ENCODE measurements around the gene CLEC16A. TPM values are rescaled to one million over a fixed set of nuclear protein-coding genes. Genes with fewer than 3 reads are reported as not detected.

CLEC16A gene
- total and polyA plus RNA-seq, 9 of the 15 experiments (the other 6 are each of a cell fraction or from before 2014, with no cell fraction given) = 1.00 to 22.3 (median 10.0) TPM

- peak; percentile 13; the same call in 1 of the 2 replicates for TF ChIP-seq REST (IDR thresholded peaks at IDR 0.05; ENCODE audit: borderline replicate concordance)
- no peak for TF ChIP-seq REST (CRISPR knock-in tag; IDR thresholded peaks at IDR 0.05; ENCODE audit: low read depth)
- 0 out of 4 replicates have a peak, but pooled peaks of 1 of the 2 experiments have one; percentile 57 for TF ChIP-seq NONO (IDR thresholded peaks at IDR 0.05; ENCODE audit: low read depth in 2 of 2, low read length in 1 of 2)
- TF ChIP-seq HDAC1 (IDR thresholded peaks at IDR 0.05) = peak in 1 of 2 experiments; percentile 71; a peak in 2 of 4 replicates
- TF ChIP-seq FOXK1 (CRISPR knock-in tag; IDR thresholded peaks at IDR 0.05; ENCODE audit: borderline replicate concordance) = no peak
- TF ChIP-seq DPF2 (IDR thresholded peaks at IDR 0.05) = peak; percentile 28; the same call in 1 of the 2 replicates
- TF ChIP-seq CBFA2T2 (conservative IDR thresholded peaks at IDR 0.05) = peak; percentile 21; the same call in 1 of the 2 replicates
- TF ChIP-seq HLTF (IDR thresholded peaks at IDR 0.05) = peak; percentile 100
- TF ChIP-seq ZNF143 (CRISPR knock-in tag; IDR thresholded peaks at IDR 0.05) = no peak
- no peak for TF ChIP-seq EGR1 (conservative IDR thresholded peaks at IDR 0.05)
- no peak for TF ChIP-seq ESRRB (CRISPR knock-in tag; IDR thresholded peaks at IDR 0.05; ENCODE audit: borderline replicate concordance)
- no peak for TF ChIP-seq SP2 (IDR thresholded peaks at IDR 0.05; ENCODE audit: extremely low read depth, low read depth, low read length, poor library complexity, severe bottlenecking)
- TF ChIP-seq, protein P1, sequence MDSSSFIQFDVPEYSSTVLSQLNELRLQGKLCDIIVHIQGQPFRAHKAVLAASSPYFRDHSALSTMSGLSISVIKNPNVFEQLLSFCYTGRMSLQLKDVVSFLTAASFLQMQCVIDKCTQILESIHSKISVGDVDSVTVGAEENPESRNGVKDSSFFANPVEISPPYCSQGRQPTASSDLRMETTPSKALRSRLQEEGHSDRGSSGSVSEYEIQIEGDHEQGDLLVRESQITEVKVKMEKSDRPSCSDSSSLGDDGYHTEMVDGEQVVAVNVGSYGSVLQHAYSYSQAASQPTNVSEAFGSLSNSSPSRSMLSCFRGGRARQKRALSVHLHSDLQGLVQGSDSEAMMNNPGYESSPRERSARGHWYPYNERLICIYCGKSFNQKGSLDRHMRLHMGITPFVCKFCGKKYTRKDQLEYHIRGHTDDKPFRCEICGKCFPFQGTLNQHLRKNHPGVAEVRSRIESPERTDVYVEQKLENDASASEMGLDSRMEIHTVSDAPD (CRISPR knock-in tag; IDR thresholded peaks at IDR 0.05) = no peak
- TF ChIP-seq KDM1A (IDR thresholded peaks at IDR 0.05) = peak in 1 of 2 experiments; percentile 89; a peak in 3 of 4 replicates
- TF ChIP-seq MECOM (CRISPR knock-in tag; IDR thresholded peaks at IDR 0.05) = no peak
- TF ChIP-seq BDP1 (IDR thresholded peaks at IDR 0.05; ENCODE audit: insufficient read depth, insufficient read length) = no peak
- TF ChIP-seq L3MBTL2 (IDR thresholded peaks at IDR 0.05) = 0 out of 2 replicates have a peak, but pooled peaks have one; percentile 30
Observed at GRCh38 chr16:11160676-11161115, 216.3 kb downstream of the CLEC16A start (continued).

Measured in K562 (cell line).